Measurements from ENCODE around the gene KLHL9.

Gene KLHL9

DNA sequence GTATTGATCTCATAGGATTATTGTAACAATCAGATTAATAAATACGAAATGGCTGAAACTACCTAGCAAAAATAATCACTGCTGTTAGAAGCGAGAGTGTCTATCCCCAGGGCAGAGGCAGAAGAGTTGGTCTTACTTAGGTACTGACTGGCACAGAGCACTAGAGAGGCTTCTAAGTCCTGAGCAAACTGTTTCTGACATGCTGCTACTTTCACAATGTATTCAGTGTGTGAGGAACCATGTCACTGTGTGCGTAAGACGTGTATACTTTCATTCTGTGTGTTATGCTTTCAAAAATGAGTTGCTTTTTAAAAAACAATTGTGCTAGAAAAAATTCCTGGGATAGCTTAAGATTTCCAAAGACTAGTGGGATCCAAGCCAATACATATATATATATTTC, 5.5 kb upstream of the KLHL9 start:
- no peaks in the 10 kb centered on the region for H3K36me3 ChIP-seq (ENCODE audit: insufficient read depth, low read length)
- no peaks in the 10 kb centered on the region for H3K9me3 ChIP-seq (ENCODE audit: insufficient read depth, low read depth, low read length)
- 94% methylated on average over 4 of the region's 4 CpGs for WGBS
- H3K9ac ChIP-seq (ENCODE audit: low read depth, low read length), result no peak overlapping the region
- H3K27ac ChIP-seq (ENCODE audit: low read depth, low read length), result no peak overlapping the region
- H3K27me3 ChIP-seq (ENCODE audit: insufficient read depth, low read length), result no peaks in the 10 kb centered on the region
- peaks cover 3% of the 10 kb centered on the region; the same call in 1 of the 2 replicates for H3K4me1 ChIP-seq (ENCODE audit: insufficient read depth, low read length)
- no peak overlapping the region for H3K4me3 ChIP-seq (ENCODE audit: low read length)

DNA sequence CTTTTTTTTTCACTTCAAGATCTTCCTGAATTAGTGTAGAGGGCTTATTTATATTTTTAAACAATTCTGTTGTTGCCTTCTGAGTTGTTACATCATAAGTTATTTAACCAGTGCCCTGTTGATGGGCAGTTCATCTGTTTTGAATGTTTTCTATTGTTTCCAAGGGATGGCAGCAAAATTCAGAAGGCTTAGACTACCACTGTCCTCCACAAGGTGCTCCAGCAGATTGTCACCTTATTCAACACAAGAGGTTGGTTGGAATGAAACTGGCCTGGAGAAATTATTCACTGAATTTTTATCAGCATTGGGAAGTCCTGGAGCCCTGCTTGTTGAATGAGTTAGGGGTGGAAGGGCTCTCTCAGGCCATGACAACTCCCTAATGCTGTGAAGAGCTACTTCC, 1.3 kb upstream of the KLHL9 start:
- H3K4me3 ChIP-seq (ENCODE audit: low read length), result no peak overlapping the region
- H3K4me1 ChIP-seq (ENCODE audit: insufficient read depth, low read length), result peaks cover 12% of the 10 kb centered on the region; the same call in 1 of the 2 replicates
- no peaks in the 10 kb centered on the region for H3K27me3 ChIP-seq (ENCODE audit: insufficient read depth, low read length)
- no peaks in the 10 kb centered on the region for H3K9me3 ChIP-seq (ENCODE audit: insufficient read depth, low read depth, low read length)
- no peak overlapping the region for H3K27ac ChIP-seq (ENCODE audit: low read depth, low read length)
- no peak overlapping the region for H3K9ac ChIP-seq (ENCODE audit: low read depth, low read length)
- peaks cover 15% of the 10 kb centered on the region; the same call in 1 of the 2 replicates for H3K36me3 ChIP-seq (ENCODE audit: insufficient read depth, low read length)

DNA sequence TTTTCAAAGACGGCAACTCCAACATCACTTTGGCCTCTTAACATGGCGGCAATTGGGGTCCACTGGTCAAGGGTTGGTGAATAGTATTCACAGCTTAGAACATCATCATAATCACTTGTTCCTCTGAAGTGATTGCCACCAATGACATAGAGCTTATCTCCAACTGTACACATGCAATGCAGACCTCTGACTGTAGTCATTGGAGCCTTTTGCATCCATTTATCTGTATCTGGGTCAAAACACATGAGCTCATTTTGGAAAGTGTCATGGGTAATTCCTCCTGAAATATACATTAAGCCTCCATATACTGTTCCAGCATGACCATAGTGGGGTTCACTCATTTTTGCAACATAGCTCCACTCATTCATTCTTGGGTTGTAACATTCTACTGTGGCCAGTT, 2.0 kb downstream of the KLHL9 start:
- no peak overlapping the region for H3K27ac ChIP-seq (ENCODE audit: low read depth, low read length)
- H3K4me1 ChIP-seq (ENCODE audit: insufficient read depth, low read length), result peaks cover 12% of the 10 kb centered on the region; the same call in 1 of the 2 replicates
- H3K4me3 ChIP-seq (ENCODE audit: low read length), result peak overlapping the region; percentile 96; the same call in 1 of the 2 replicates
- H3K9me3 ChIP-seq (ENCODE audit: insufficient read depth, low read depth, low read length), result no peaks in the 10 kb centered on the region
- H3K9ac ChIP-seq (ENCODE audit: low read depth, low read length), result no peak overlapping the region
- no peaks in the 10 kb centered on the region for H3K27me3 ChIP-seq (ENCODE audit: insufficient read depth, low read length)
- WGBS, result 91% methylated on average over 2 of the region's 2 CpGs
- peaks cover 25% of the 10 kb centered on the region for H3K36me3 ChIP-seq (ENCODE audit: insufficient read depth, low read length)

DNA sequence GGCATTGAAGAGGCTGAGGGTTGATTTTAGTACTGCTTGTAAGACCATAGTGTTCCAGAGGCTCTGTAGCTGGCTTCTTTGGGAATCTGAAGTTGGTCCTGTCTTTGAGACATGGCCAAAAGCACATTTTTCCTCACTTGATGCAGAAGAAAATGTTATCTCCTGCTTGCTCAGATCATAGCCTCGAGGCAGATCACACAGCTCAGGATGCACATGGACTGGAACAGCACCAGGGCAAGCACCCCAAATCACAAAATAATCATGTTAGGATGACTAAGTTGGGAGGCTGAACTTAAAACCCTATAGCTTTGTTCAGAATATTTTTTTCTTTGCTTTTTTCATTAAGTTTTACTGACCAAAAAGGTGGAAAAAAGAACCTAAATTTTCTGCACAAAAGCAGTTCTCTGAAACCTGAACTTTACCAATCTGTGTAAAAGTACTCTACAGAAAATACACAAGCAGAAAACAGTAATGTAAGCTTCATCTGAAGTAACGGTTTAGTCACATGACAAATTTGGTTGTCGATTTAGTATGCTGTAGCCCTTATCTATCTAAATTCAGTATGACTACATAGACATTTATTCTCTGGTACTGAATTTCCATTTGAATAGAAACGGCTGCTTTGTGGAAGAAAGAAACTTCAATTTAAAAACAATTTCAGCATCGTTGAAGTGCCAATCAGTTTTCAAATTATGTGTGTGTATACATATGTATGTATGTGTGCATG, 3.4 kb downstream of the KLHL9 start:
- H3K27me3 ChIP-seq (ENCODE audit: insufficient read depth, low read length), result no peaks in the 10 kb centered on the region
- peaks cover 25% of the 10 kb centered on the region for H3K36me3 ChIP-seq (ENCODE audit: insufficient read depth, low read length)
- WGBS, result 98% methylated on average over 5 of the region's 5 CpGs
- H3K27ac ChIP-seq (ENCODE audit: low read depth, low read length), result no peak overlapping the region
- peaks cover 12% of the 10 kb centered on the region; the same call in 1 of the 2 replicates for H3K4me1 ChIP-seq (ENCODE audit: insufficient read depth, low read length)
- H3K4me3 ChIP-seq (ENCODE audit: low read length), result no peak overlapping the region
- H3K9ac ChIP-seq (ENCODE audit: low read depth, low read length), result no peak overlapping the region
- H3K9me3 ChIP-seq (ENCODE audit: insufficient read depth, low read depth, low read length), result no peaks in the 10 kb centered on the region

DNA sequence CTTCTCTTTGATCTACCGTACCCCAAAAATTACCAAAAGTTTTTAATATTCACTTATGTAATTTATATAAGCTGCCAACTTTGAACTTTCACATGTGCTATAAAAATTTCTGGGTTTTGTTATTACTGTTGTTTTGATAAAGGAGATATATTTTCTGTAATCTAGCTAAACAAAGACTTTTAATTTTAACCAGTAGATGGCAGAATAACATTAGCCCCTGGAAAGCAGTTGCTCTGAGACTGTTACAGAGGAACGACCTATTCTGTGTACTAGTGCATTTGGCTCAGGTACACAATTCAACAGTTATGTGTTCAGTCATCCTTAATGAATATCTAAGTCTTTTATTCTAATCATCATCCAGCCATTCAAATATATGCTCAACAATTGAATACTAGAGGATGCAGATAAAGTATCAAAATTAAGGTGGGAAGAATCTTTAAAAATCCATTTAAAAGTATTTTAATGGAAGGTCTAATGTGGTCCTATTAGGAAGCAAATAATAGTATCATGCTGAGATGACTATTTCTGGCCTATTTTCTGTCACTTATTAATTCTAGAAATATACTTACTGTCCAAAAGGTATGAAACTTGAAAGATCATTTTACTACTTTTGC, 8.6 kb downstream of the KLHL9 start:
- Histone ChIP-seq H3K27ac (ENCODE audit: low read depth, low read length) (no peak overlapping the region), H3K36me3 (ENCODE audit: insufficient read depth, low read length) (peaks cover 16% of the 10 kb centered on the region), H3K27me3 (ENCODE audit: insufficient read depth, low read length) (no peaks in the 10 kb centered on the region), H3K4me1 (ENCODE audit: insufficient read depth, low read length) (no peaks in the 10 kb centered on the region), H3K4me3 (ENCODE audit: low read length) (no peak overlapping the region), H3K9me3 (ENCODE audit: insufficient read depth, low read depth, low read length) (no peaks in the 10 kb centered on the region), H3K9ac (ENCODE audit: low read depth, low read length) (no peak overlapping the region)
- WGBS, result 20% methylated on average over 1 of the region's 2 CpGs

DNA sequence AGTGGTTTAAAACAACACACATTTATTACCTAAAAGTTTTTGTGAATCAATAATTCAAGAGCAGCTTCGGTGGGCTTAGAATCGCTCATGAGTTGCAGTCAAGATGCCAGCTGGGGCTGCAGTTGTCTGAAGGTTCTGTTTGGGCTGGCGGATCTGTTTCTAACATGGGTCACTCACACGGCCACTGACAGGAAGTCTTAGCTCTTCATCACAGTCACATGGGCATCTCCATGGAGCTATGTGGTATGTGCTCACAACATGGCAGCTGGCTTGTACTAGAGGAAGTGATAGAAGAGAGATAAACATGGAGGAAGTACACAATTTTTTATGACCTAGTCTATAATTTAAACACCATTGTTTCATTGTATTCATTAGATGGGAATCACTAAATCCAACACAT, 11.2 kb downstream of the KLHL9 start:
- Histone ChIP-seq H3K9me3 (ENCODE audit: insufficient read depth, low read depth, low read length) (no peaks in the 10 kb centered on the region), H3K4me3 (ENCODE audit: low read length) (no peak overlapping the region), H3K4me1 (ENCODE audit: insufficient read depth, low read length) (no peaks in the 10 kb centered on the region), H3K27me3 (ENCODE audit: insufficient read depth, low read length) (no peaks in the 10 kb centered on the region), H3K36me3 (ENCODE audit: insufficient read depth, low read length) (peaks cover 5% of the 10 kb centered on the region; the same call in 1 of the 2 replicates), H3K9ac (ENCODE audit: low read depth, low read length) (no peak overlapping the region), H3K27ac (ENCODE audit: low read depth, low read length) (no peak overlapping the region)
- WGBS, result 93% methylated on average over 4 of the region's 4 CpGs

DNA sequence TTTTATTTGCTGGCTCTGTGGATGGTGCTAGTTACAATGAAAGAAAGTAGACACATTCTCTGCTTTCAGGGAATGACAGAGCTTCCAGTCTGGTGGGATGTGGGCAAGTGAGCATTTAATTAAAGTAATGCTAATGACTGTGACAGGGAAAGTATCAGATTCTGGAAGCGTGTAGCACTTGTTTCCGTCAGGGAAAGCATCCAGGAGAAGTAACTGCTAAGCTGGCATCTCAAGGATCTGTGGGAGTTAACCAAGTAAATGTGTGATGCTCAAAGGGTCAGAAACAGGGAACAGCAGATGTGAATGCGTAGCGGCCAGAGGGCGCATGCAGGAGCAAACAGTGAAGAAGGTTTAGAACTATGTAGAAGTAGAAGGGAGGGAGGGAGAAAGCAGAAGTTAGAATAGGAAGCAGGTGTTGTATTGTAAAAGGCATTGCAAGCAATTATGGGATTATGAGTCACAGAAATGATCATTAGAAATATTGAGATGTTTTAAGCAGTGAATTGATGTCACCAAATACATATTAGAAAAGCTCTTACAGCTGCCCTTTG, 12.2 kb downstream of the KLHL9 start:
- Histone ChIP-seq H3K27me3 (ENCODE audit: insufficient read depth, low read length) (no peaks in the 10 kb centered on the region), H3K4me3 (ENCODE audit: low read length) (no peak overlapping the region), H3K9me3 (ENCODE audit: insufficient read depth, low read depth, low read length) (no peaks in the 10 kb centered on the region), H3K9ac (ENCODE audit: low read depth, low read length) (no peak overlapping the region), H3K27ac (ENCODE audit: low read depth, low read length) (no peak overlapping the region), H3K4me1 (ENCODE audit: insufficient read depth, low read length) (0 out of 2 replicates have a peak, but pooled peaks cover 4% of the 10 kb centered on the region), H3K36me3 (ENCODE audit: insufficient read depth, low read length) (0 out of 2 replicates have a peak, but pooled peaks cover 5% of the 10 kb centered on the region)
- 94% methylated on average over 5 of the region's 5 CpGs for WGBS

DNA sequence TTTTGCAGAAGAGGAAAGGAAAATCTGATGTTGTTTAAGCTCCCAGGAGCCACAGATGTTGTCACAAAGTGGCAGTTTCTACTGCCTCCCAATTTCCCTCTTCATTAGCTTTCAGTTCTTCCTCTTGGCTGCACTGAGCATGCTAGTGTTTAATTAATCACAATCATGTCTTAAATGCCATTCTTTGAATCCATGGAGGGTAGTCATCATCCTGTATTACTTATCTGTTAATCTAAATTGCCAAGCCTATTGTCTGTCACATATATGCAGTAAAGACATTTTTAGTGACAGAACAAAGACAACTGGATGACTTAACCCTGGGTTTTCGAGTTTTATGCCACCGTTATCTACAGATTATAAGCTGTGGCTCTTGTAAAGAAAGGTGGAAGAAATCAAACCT, 14.7 kb downstream of the KLHL9 start:
- Histone ChIP-seq H3K9ac (ENCODE audit: low read depth, low read length) (no peak overlapping the region), H3K4me3 (ENCODE audit: low read length) (no peak overlapping the region), H3K4me1 (ENCODE audit: insufficient read depth, low read length) (0 out of 2 replicates have a peak, but pooled peaks cover 4% of the 10 kb centered on the region), H3K9me3 (ENCODE audit: insufficient read depth, low read depth, low read length) (no peaks in the 10 kb centered on the region), H3K27ac (ENCODE audit: low read depth, low read length) (no peak overlapping the region), H3K27me3 (ENCODE audit: insufficient read depth, low read length) (peaks cover 7% of the 10 kb centered on the region; the same call in 1 of the 2 replicates), H3K36me3 (ENCODE audit: insufficient read depth, low read length) (0 out of 2 replicates have a peak, but pooled peaks cover 5% of the 10 kb centered on the region)
- WGBS, result 90% methylated on average over 2 of the region's 2 CpGs

DNA sequence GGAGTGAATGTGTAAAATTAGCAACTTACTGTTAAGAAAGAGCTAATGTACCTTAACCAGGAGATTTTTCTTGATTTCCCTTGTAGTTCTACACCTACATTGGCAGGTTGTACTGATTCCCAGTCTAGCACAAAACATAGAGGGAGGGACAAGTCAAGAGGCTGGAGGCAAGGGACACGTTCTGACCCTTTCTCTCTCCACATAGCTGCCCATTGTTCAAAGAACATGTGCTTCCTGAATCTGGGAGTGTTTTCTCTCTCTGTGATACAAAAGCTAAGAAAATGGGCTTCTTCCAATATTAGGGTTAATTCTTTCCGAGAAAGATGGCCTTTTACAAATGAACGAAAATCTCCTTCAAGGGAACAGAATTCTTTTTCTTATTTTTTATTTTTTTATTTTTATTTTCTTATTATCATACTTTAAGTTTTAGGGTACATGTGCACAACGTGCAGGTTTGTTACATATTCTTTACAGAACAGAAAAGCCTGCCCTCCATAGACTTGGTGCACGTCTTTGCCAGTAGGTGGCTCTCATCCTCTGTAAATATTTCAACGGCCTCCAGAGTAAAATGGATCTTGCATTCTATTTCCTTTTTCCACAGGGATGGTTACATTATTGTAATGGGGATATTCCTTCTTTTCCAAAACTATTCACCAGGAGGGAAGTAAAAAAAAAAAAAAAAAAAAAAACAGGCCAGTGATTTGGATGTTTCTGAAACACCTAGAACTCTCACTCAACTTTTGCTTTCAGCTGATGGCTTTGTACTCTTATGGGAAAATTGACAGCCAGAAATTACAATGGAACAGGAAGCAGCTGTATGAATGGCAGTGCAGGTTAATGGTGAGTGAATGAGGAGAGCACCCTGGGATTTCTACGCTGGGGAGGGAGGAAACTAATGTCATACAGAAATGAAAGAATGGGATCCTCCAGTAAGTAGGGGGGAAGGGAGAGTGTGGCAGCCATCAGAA, 17.0 kb downstream of the KLHL9 start:
- 0 out of 2 replicates have a peak, but pooled peaks cover 2% of the 10 kb centered on the region for H3K36me3 ChIP-seq (ENCODE audit: insufficient read depth, low read length)
- no peak overlapping the region for H3K4me3 ChIP-seq (ENCODE audit: low read length)
- H3K9me3 ChIP-seq (ENCODE audit: insufficient read depth, low read depth, low read length), result no peaks in the 10 kb centered on the region
- H3K4me1 ChIP-seq (ENCODE audit: insufficient read depth, low read length), result 0 out of 2 replicates have a peak, but pooled peaks cover 4% of the 10 kb centered on the region
- peaks cover 7% of the 10 kb centered on the region; the same call in 1 of the 2 replicates for H3K27me3 ChIP-seq (ENCODE audit: insufficient read depth, low read length)
- H3K9ac ChIP-seq (ENCODE audit: low read depth, low read length), result no peak overlapping the region
- 16% methylated on average over 4 of the region's 7 CpGs for WGBS
- H3K27ac ChIP-seq (ENCODE audit: low read depth, low read length), result no peak overlapping the region

DNA sequence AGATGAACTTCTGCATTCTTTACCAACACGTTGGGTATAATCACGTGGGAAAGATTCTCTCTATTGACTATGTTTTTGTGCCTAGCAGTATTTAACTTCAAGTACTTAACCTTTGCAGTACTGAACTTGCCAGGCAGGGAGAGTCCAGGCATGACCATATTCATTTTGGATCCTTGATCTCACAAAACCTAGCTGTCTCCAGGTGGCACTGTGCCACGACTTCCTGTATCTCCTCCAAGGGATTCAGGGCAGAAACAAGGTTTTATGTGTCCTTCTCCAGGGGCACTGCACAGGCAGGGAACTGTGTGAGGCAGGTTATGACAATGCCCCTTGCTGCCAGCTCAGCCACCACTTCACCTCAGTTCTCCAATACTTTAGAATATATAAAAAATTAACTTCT, 18.3 kb downstream of the KLHL9 start:
- H3K9me3 ChIP-seq (ENCODE audit: insufficient read depth, low read depth, low read length), result no peaks in the 10 kb centered on the region
- no peak overlapping the region for H3K9ac ChIP-seq (ENCODE audit: low read depth, low read length)
- no peaks in the 10 kb centered on the region for H3K36me3 ChIP-seq (ENCODE audit: insufficient read depth, low read length)
- no peak overlapping the region for H3K27ac ChIP-seq (ENCODE audit: low read depth, low read length)
- 47% methylated on average over 3 of the region's 3 CpGs for WGBS
- no peak overlapping the region for H3K4me3 ChIP-seq (ENCODE audit: low read length)
- 0 out of 2 replicates have a peak, but pooled peaks cover 4% of the 10 kb centered on the region for H3K4me1 ChIP-seq (ENCODE audit: insufficient read depth, low read length)
- H3K27me3 ChIP-seq (ENCODE audit: insufficient read depth, low read length), result peaks cover 7% of the 10 kb centered on the region; the same call in 1 of the 2 replicates
